SK-N-MC (cell line): ENCODE measurements around the gene ARPC4.
"Not testable (repeated sequence)": the region's sequence is repeated elsewhere in the genome, so short reads cannot be mapped to it uniquely, and the experiment has no call there.

ENCODE experiments used
- DNase-seq: peaks from one replicate; pipeline ENCODE4 v3.0.0-alpha.2; 2011; ENCODE audit warnings: low read depth, low spot score
- H3K27ac ChIP-seq: fragments of 200-600 bp; sonication (generic); 2 replicates; pipeline ENCODE4 v1.5.1; 2016; ENCODE audit warnings: mixed run types
- H3K36me3 ChIP-seq: fragments of 200-600 bp; sonication (generic); 2 replicates; pipeline ENCODE4 v1.6.1; 2017; ENCODE audit warnings: antibody characterized with exemption, low read length, mixed read lengths; ENCODE audit not compliant: insufficient read depth
- H3K4me3 ChIP-seq: fragments of 200-600 bp; sonication (generic); 2 replicates; pipeline ENCODE4 v1.5.1; 2016
- H3K9ac ChIP-seq: fragments of 200-600 bp; sonication (generic); 2 replicates; pipeline ENCODE4 v1.8.0; 2017; ENCODE audit warnings: mixed run types, mixed read lengths; ENCODE audit not compliant: insufficient read length
- H3K9me3 ChIP-seq: fragments of 200-600 bp; sonication (generic); 2 replicates; pipeline ENCODE4 v1.6.1; 2017; ENCODE audit warnings: low read depth, mild to moderate bottlenecking, antibody characterized with exemption, low read length, moderate library complexity, mixed read lengths
- EZH2 ChIP-seq: fragments of 200-600 bp; sonication (generic); IDR thresholded peaks from one replicate; pipeline ENCODE4 v1.6.1; 2017; ENCODE audit warnings: antibody characterized with exemption
- FOXP2 ChIP-seq: optimal IDR thresholded peaks from 2 replicates; pipeline ENCODE3; 2011; ENCODE audit warnings: mild to moderate bottlenecking, moderate library complexity; ENCODE audit not compliant: insufficient read depth; ENCODE audit errors: extremely low read length, control extremely low read depth
- POLR2AphosphoS5 ChIP-seq: IDR thresholded peaks from 2 replicates; pipeline ENCODE4 v1.6.1; 2012; ENCODE audit warnings: mild to moderate bottlenecking, low read depth, low read length, borderline replicate concordance

Gene ARPC4

GRCh38 chr3:9843715-9844438 is 51.0 kb downstream of the ARPC4 start, which contains the start of gene RPUSD3:
Gene RPUSD3, minus strand, starts transcription at chr3:9844008. Its CDS starts 18 bp downstream, at chr3:9843990.
- Histone ChIP-seq H3K9ac (peak within 1 kb of the TSS; percentile 78), H3K9me3 (no peaks in the 10 kb centered on the region), H3K4me3 (peak within 1 kb of the TSS; percentile 86), H3K27ac (peak within 1 kb of the TSS; percentile 42; the same call in 1 of the 2 replicates), H3K36me3 (no peaks in the 10 kb centered on the region; the same call in 1 of the 2 replicates)
- DNase-seq: peak; percentile 66
- TF ChIP-seq POLR2AphosphoS5 (peak; percentile 94), FOXP2 (no peak), EZH2 (no peak)

- Histone ChIP-seq H3K9me3 (no peaks in the 10 kb centered on the region), H3K4me3 (no peak overlapping the region), H3K9ac (no peak overlapping the region), H3K27ac (no peak overlapping the region), H3K36me3 (no peaks in the 10 kb centered on the region; the same call in 1 of the 2 replicates)
- no peak for DNase-seq
- TF ChIP-seq FOXP2 (no peak), EZH2 (no peak), POLR2AphosphoS5 (no peak)
Measured at GRCh38 chr3:9846231-9846630, 53.3 kb downstream of the ARPC4 start.

GRCh38 chr3:9846931-9847488 is 54.1 kb downstream of the ARPC4 start:
- Histone ChIP-seq H3K27ac (no peak overlapping the region), H3K4me3 (no peak overlapping the region), H3K36me3 (no peaks in the 10 kb centered on the region; the same call in 1 of the 2 replicates), H3K9me3 (no peaks in the 10 kb centered on the region), H3K9ac (no peak overlapping the region)
- DNase-seq: no peak
- no peak for TF ChIP-seq FOXP2
- no peak for TF ChIP-seq EZH2
- no peak for TF ChIP-seq POLR2AphosphoS5

DNA sequence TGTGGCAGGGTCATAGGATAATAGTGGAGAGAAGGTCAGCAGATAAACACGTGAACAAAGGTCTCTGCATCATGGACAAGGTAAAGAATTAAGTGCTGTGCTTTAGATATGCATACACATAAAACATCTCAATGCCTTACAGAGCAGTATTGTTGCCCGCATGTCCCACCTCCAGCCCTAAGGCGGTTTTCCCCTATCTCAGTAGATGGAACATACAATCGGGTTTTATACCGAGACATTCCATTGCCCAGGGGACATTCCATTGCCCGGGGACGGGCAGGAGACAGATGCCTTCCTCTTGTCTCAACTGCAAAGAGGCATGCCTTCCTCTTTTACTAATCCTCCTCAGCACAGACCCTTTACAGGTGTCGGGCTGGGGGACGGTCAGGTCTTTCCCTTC is 55.0 kb downstream of the ARPC4 start:
- H3K4me3 ChIP-seq, DNase-seq, H3K9ac ChIP-seq, H3K27ac ChIP-seq, H3K9me3 ChIP-seq, H3K36me3 ChIP-seq: not testable (repeated sequence)

GRCh38 chr3:9848860-9849259 is 56.0 kb downstream of the ARPC4 start:
- not testable (repeated sequence) for H3K36me3 ChIP-seq, H3K9me3 ChIP-seq, DNase-seq, H3K27ac ChIP-seq, H3K9ac ChIP-seq, H3K4me3 ChIP-seq

GRCh38 chr3:9851383-9851782 is 58.5 kb downstream of the ARPC4 start:
- DNase-seq, H3K27ac ChIP-seq, H3K4me3 ChIP-seq, H3K9ac ChIP-seq, H3K9me3 ChIP-seq, H3K36me3 ChIP-seq: not testable (repeated sequence)

- H3K27ac ChIP-seq, DNase-seq, H3K4me3 ChIP-seq, H3K9ac ChIP-seq, H3K9me3 ChIP-seq, H3K36me3 ChIP-seq: not testable (repeated sequence)
Measured at GRCh38 chr3:9851926-9852325, 59.0 kb downstream of the ARPC4 start.

- DNase-seq: no peak
- no peak overlapping the region for H3K27ac ChIP-seq
- no peaks in the 10 kb centered on the region for H3K9me3 ChIP-seq
- H3K36me3 ChIP-seq: no peaks in the 10 kb centered on the region
- no peak overlapping the region for H3K4me3 ChIP-seq
- H3K9ac ChIP-seq: no peak overlapping the region
- TF ChIP-seq FOXP2: no peak
- TF ChIP-seq EZH2: no peak
- TF ChIP-seq POLR2AphosphoS5: no peak
Measured at GRCh38 chr3:9852528-9852927, 59.6 kb downstream of the ARPC4 start.

- not testable (repeated sequence) for H3K36me3 ChIP-seq, H3K9ac ChIP-seq, H3K4me3 ChIP-seq, H3K9me3 ChIP-seq, H3K27ac ChIP-seq, DNase-seq
Measured at GRCh38 chr3:9854291-9854940, 61.5 kb downstream of the ARPC4 start.
